Right kidney (tissue), 1 donor: ENCODE measurements around the gene OR10P1.

ENCODE experiments used
- DNase-seq: peaks from one replicate; pipeline ENCODE4 v3.0.0-alpha.2; 2016

Gene OR10P1

DNA sequence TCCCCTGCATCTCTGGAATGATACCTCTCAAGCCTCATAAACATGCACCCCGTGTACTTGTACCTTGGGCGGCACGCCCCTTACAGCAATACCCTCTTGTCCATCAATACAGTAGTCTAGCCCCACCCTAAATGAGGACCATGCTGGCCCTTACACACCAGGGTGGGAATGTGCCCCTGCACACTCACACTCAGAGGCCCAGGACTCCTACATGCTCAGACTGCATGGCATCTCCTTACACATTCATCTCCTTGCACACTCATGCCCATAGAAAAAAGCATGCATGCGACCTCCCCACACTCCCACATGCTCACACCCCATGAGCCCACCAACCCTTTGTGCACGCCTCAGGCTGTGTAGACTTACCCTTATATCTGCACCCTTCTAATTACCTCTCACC is 49.0 kb downstream of the OR10P1 start:
- no peak for DNase-seq

DNA sequence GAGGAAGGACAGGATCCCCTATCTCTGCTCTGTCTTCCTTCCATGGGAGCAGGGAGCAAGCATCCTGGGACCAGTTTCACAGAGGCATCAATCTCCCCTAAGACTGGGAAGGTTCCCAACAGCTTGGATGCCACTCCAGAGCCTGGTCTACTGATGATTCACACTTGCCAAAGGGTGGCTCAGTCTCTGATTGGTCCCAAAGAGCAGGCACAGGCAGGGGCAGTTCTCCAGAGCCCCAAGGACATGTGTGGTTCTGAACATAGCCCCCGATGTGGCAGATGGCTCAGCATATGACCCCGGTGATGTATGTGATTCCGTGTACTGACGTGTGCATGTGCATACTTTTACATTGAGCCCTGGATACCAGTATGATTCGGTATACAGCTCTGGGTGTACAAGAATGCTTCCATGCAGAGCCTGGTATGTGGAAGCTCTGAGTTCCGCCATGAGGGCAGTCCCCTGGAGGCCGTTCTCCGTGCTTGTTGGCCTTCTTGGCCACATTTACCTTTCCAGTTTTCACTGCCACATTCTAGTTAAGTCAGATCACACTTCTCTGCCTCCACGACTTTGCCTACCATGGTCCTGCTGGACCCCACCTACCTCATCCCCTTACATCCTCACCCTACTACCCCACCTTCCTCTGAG is 49.8 kb downstream of the OR10P1 start:
- no peak for DNase-seq
